Stimulated activated CD8-positive, alpha-beta memory T cell treated with anti-CD3 and anti-CD28 coated beads, Interleukin-12 subunit alpha, Interleukin-12 subunit beta, amount 100 ng/mL, for 1 hour (primary cell): ENCODE results near the gene SARDH.
A peak's percentile ranks its signal among the peaks of the same experiment; 100 is the strongest.
"Not testable (repeated sequence)": the region's sequence is repeated elsewhere in the genome, so short reads cannot be mapped to it uniquely, and the experiment has no call there.

Experiments
- DNase-seq: peaks from one replicate; pipeline ENCODE4 v3.0.0-alpha.2; 2020; ENCODE audit warnings: low read depth

SARDH gene

GRCh38 chr9:133684121-133684935 lies 53.8 kb downstream of the SARDH start:
- DNase-seq, result no peak

GRCh38 chr9:133683586-133684120 lies 54.5 kb downstream of the SARDH start:
- peak; percentile 31 for DNase-seq

- DNase-seq, result no peak
Observed at GRCh38 chr9:133682818-133683585, 55.1 kb downstream of the SARDH start.

GRCh38 chr9:133681658-133682306 lies 56.4 kb downstream of the SARDH start:
- no peak for DNase-seq

- DNase-seq, result no peak
Observed at GRCh38 chr9:133680976-133681657, 57.0 kb downstream of the SARDH start.

- DNase-seq, result no peak
Observed at GRCh38 chr9:133680250-133680975, 57.7 kb downstream of the SARDH start.

GRCh38 chr9:133679466-133680061 lies 58.6 kb downstream of the SARDH start:
- DNase-seq, result no peak

- no peak for DNase-seq
Observed at GRCh38 chr9:133679056-133679455, 59.1 kb downstream of the SARDH start.

- peak; percentile 36 for DNase-seq
Observed at GRCh38 chr9:133677126-133678010, 60.8 kb downstream of the SARDH start.

- DNase-seq, result no peak
Observed at GRCh38 chr9:133676450-133676849, 61.7 kb downstream of the SARDH start.

GRCh38 chr9:133675796-133676195 lies 62.4 kb downstream of the SARDH start:
- DNase-seq, result not testable (repeated sequence)

- DNase-seq, result no peak
Observed at GRCh38 chr9:133674091-133674490, 64.1 kb downstream of the SARDH start.

- DNase-seq, result no peak
Observed at GRCh38 chr9:133673258-133673655, 64.9 kb downstream of the SARDH start.

- no peak for DNase-seq
Observed at GRCh38 chr9:133672503-133673257, 65.5 kb downstream of the SARDH start.

- no peak for DNase-seq
Observed at GRCh38 chr9:133671371-133671770, 66.8 kb downstream of the SARDH start.

GRCh38 chr9:133670466-133670865 lies 67.7 kb downstream of the SARDH start:
- DNase-seq, result no peak

GRCh38 chr9:133669182-133669801 lies 68.9 kb downstream of the SARDH start:
- DNase-seq, result no peak

GRCh38 chr9:133667759-133668450 lies 70.2 kb downstream of the SARDH start:
- no peak for DNase-seq
